Fibroblast of villous mesenchyme (primary cell): Measurements from ENCODE around the gene TBC1D16. TPM values are rescaled to one million over a fixed set of nuclear protein-coding genes. Genes with fewer than 3 reads are reported as not detected.

Experiments
- DNase-seq: peaks from one replicate; pipeline ENCODE4 v3.0.0-alpha.2; 2010; ENCODE audit warnings: low read depth
- H3K4me3 ChIP-seq: 2 replicates; pipeline ENCODE4 v1.5.1; 2011; ENCODE audit warnings: low read depth, mild to moderate bottlenecking, low read length
- CTCF ChIP-seq: IDR thresholded peaks from 2 replicates; pipeline ENCODE4 v1.5.1; 2012; ENCODE audit warnings: low read depth, mild to moderate bottlenecking, low read length; ENCODE audit not compliant: insufficient read depth
- total RNA-seq: library from RNA; depleted of rRNA; stranded (reverse); fragments of >200 nt; gene quantifications from 2 replicates; pipeline ENCODE4 v1.2.3, GENCODE V29; 2012

Gene TBC1D16
- total RNA-seq, 1 donor = 32.8 TPM

- DNase-seq = no peak
- no peak for TF ChIP-seq CTCF
- no peak overlapping the region for H3K4me3 ChIP-seq
Measured at GRCh38 chr17:79891113-79891730, 144.4 kb downstream of the TBC1D16 start.

- no peak for TF ChIP-seq CTCF
- no peak overlapping the region for H3K4me3 ChIP-seq
- DNase-seq = no peak
Measured at GRCh38 chr17:79890706-79891105, 145.0 kb downstream of the TBC1D16 start.

- no peak overlapping the region for H3K4me3 ChIP-seq
- TF ChIP-seq CTCF = no peak
- DNase-seq = no peak
Measured at GRCh38 chr17:79888811-79889634, 146.6 kb downstream of the TBC1D16 start.

GRCh38 chr17:79888009-79888540, 147.6 kb downstream of the TBC1D16 start:
- DNase-seq = no peak
- H3K4me3 ChIP-seq = no peak overlapping the region
- TF ChIP-seq CTCF = no peak

- no peak for TF ChIP-seq CTCF
- DNase-seq = no peak
Measured at GRCh38 chr17:79887451-79887991, 148.2 kb downstream of the TBC1D16 start.

GRCh38 chr17:79883202-79883601, 152.5 kb downstream of the TBC1D16 start:
- no peak overlapping the region for H3K4me3 ChIP-seq
- no peak for DNase-seq
- no peak for TF ChIP-seq CTCF

More at GRCh38 chr17:79887451-79887991, 148.2 kb downstream of the TBC1D16 start:
- H3K4me3 ChIP-seq = no peak overlapping the region

Other genes with a start within 250 kb of the TBC1D16 start
- gene CBX8, start 238.8 kb downstream of the TBC1D16 start, total RNA-seq = 3.2 and 4.7 TPM in 2 replicates
- 13.0 and 19.0 TPM in 2 replicates for gene CBX4, start 196.4 kb downstream of the TBC1D16 start, total RNA-seq
- 3.2 and 6.9 TPM in 2 replicates for gene CCDC40, start 770 bp upstream of the TBC1D16 start, total RNA-seq
- 15.1 and 24.5 TPM in 2 replicates for gene GAA, start 65.7 kb upstream of the TBC1D16 start, total RNA-seq
- gene EIF4A3, start 111.3 kb upstream of the TBC1D16 start, total RNA-seq = 73.8 and 84.6 TPM in 2 replicates
- gene CARD14, start 134.2 kb upstream of the TBC1D16 start, total RNA-seq = under 0.01 TPM in 1 of 2 replicates, not detected in the other
- gene SGSH, start 184.5 kb upstream of the TBC1D16 start, total RNA-seq = 12.1 and 15.5 TPM in 2 replicates
- 12.5 and 17.4 TPM in 2 replicates for gene SLC26A11, start 184.6 kb upstream of the TBC1D16 start, total RNA-seq
- gene RNF213, start 225.0 kb upstream of the TBC1D16 start, total RNA-seq = 143 and 198 TPM in 2 replicates